ENCODE measurements around the gene SUPT7L. TPM values are rescaled to one million over a fixed set of nuclear protein-coding genes. Genes with fewer than 3 reads are reported as not detected.

The SUPT7L gene
- total and polyA plus RNA-seq, 2 donors from 2014 or later: 28.1 to 29.6 TPM

GRCh38 chr2:27707462-27708256, 44.2 kb upstream of the SUPT7L start:
- no peak overlapping the region for H3K4me3 ChIP-seq (ENCODE audit: low read length in 3 of 3)
- TF ChIP-seq, protein P1, sequence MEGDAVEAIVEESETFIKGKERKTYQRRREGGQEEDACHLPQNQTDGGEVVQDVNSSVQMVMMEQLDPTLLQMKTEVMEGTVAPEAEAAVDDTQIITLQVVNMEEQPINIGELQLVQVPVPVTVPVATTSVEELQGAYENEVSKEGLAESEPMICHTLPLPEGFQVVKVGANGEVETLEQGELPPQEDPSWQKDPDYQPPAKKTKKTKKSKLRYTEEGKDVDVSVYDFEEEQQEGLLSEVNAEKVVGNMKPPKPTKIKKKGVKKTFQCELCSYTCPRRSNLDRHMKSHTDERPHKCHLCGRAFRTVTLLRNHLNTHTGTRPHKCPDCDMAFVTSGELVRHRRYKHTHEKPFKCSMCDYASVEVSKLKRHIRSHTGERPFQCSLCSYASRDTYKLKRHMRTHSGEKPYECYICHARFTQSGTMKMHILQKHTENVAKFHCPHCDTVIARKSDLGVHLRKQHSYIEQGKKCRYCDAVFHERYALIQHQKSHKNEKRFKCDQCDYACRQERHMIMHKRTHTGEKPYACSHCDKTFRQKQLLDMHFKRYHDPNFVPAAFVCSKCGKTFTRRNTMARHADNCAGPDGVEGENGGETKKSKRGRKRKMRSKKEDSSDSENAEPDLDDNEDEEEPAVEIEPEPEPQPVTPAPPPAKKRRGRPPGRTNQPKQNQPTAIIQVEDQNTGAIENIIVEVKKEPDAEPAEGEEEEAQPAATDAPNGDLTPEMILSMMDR (IDR thresholded peaks at IDR 0.05; ENCODE audit: borderline replicate concordance, extremely low read depth, insufficient read depth): no peak
- intact Hi-C loops (cut with DNase I): loop anchor here (10.0 kb wide), 1 partner anchor 747 kb away; no protein-coding TSS in a partner anchor
- H3K9ac ChIP-seq (ENCODE audit: low read length in 3 of 3): no peak overlapping the region
- no peaks in the 10 kb centered on the region for H3K27me3 ChIP-seq (ENCODE audit: control insufficient read depth, insufficient read depth, low read length)
- no peaks in the 10 kb centered on the region for H3K36me3 ChIP-seq (ENCODE audit: control insufficient read depth in 2 of 3, insufficient read depth in 3 of 3, low read length in 3 of 3)
- peak overlapping the region in 1 of 2 donors; percentile 72 for H3K27ac ChIP-seq (ENCODE audit: low read depth in 2 of 2, low read length in 2 of 2)
- H3K9me3 ChIP-seq (ENCODE audit: control insufficient read depth in 2 of 3, insufficient read depth in 1 of 3, low read length in 3 of 3): no peaks in the 10 kb centered on the region
- H3K4me1 ChIP-seq (ENCODE audit: control insufficient read depth in 2 of 3, insufficient read depth in 2 of 3, low read depth in 1 of 3, low read length in 3 of 3): peaks cover 0 to 4% (median 2%) of the 10 kb centered on the region in 3 donors
- no peak for FAIRE-seq
- DNase-seq: no peak

DNA sequence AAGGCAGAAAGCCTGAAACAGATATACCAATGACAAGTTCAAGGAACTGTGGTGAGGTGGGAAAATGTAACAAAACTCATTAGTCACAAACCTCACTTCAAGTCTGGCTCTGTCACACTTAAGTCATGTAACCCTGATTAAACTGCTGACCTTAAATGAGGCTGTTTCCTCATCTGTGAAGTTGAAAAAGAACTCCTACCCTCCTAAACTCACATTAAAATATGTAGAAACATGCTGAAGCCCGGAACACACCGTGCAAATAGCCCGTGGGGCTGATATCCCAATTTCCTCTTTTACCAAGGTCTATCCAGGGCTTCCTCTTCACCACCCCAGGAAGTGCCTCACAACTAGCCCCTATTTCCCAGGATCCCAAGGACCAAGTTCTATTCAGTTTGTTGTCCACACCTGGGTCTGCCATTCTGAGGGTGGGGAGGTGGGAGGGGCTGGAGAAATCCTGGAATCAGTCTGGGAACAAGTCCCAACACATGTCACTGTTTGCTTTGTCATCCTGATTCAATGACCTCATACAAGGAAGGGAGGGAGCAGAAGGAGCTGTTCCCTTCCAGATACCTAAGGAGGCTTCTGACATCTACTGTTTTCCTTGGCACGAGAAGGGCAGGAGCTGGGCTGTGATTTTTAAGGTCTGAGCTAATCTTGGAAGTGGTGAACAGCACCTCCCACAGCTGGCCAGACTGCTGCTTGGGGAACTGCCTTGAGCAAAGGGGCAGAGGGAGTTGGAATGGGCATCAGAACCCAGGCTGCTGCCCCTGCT, 42.6 kb upstream of the SUPT7L start:
- Histone ChIP-seq H3K36me3 (ENCODE audit: control insufficient read depth in 2 of 3, insufficient read depth in 3 of 3, low read length in 3 of 3) (no peaks in the 10 kb centered on the region), H3K27ac (ENCODE audit: low read depth in 2 of 2, low read length in 2 of 2) (peak overlapping the region; percentile 72 to 90), H3K9me3 (ENCODE audit: control insufficient read depth in 2 of 3, insufficient read depth in 1 of 3, low read length in 3 of 3) (no peaks in the 10 kb centered on the region), H3K27me3 (ENCODE audit: control insufficient read depth, insufficient read depth, low read length) (no peaks in the 10 kb centered on the region), H3K4me1 (ENCODE audit: control insufficient read depth in 2 of 3, insufficient read depth in 2 of 3, low read depth in 1 of 3, low read length in 3 of 3) (peaks cover 0 to 4% (median 2%) of the 10 kb centered on the region in 3 donors), H3K4me3 (ENCODE audit: low read length in 3 of 3) (no peak overlapping the region), H3K9ac (ENCODE audit: low read length in 3 of 3) (no peak overlapping the region)
- intact Hi-C loops (cut with DNase I): loop anchor here (10.0 kb wide), 1 partner anchor 749 kb away; no protein-coding TSS in a partner anchor
- TF ChIP-seq, protein P1 (IDR thresholded peaks at IDR 0.05; ENCODE audit: borderline replicate concordance, extremely low read depth, insufficient read depth): no peak
- peak in 3 of 5 donors; percentile 32 to 86 (median 76) for DNase-seq
- no peak for FAIRE-seq

GRCh38 chr2:27704342-27704876, 41.0 kb upstream of the SUPT7L start:
- H3K9ac ChIP-seq (ENCODE audit: low read length in 3 of 3): no peak overlapping the region

More at GRCh38 chr2:27704342-27704876, 41.0 kb upstream of the SUPT7L start:
- Histone ChIP-seq H3K27ac (ENCODE audit: low read depth in 2 of 2, low read length in 2 of 2) (peak overlapping the region in 1 of 2 donors; percentile 57), H3K27me3 (ENCODE audit: control insufficient read depth, insufficient read depth, low read length) (no peaks in the 10 kb centered on the region), H3K4me1 (ENCODE audit: control insufficient read depth in 2 of 3, insufficient read depth in 2 of 3, low read depth in 1 of 3, low read length in 3 of 3) (peaks cover 0 to 4% (median 2%) of the 10 kb centered on the region in 3 donors), H3K36me3 (ENCODE audit: control insufficient read depth in 2 of 3, insufficient read depth in 3 of 3, low read length in 3 of 3) (no peaks in the 10 kb centered on the region), H3K4me3 (ENCODE audit: low read length in 3 of 3) (no peak overlapping the region), H3K9me3 (ENCODE audit: control insufficient read depth in 2 of 3, insufficient read depth in 1 of 3, low read length in 3 of 3) (no peaks in the 10 kb centered on the region)
- TF ChIP-seq, protein P1 (IDR thresholded peaks at IDR 0.05; ENCODE audit: borderline replicate concordance, extremely low read depth, insufficient read depth): no peak
- DNase-seq (no peak), FAIRE-seq (no peak)
- intact Hi-C loops (cut with DNase I): loop anchor here (10.0 kb wide), 1 partner anchor 750 kb away; no protein-coding TSS in a partner anchor

All from kidney (tissue), 14 donors.